Breast epithelium (tissue), 4 donors: ENCODE results near the gene PDE4A. TPM values are rescaled to one million over a fixed set of nuclear protein-coding genes. Genes with fewer than 3 reads are reported as not detected.

Source experiments
- DNase-seq, 2 donors: peaks; one replicate each; pipeline ENCODE4 v3.0.0-alpha.2; 2019; ENCODE audit warnings: low spot score in 2 of 2
- H3K27ac ChIP-seq, 2 donors: fragments of 200-600 bp; sonication (generic) in 1 of 2; one replicate each; pipeline ENCODE4 v1.5.1; 2016 to 2019; ENCODE audit warnings: mild to moderate bottlenecking in 1 of 2
- H3K27me3 ChIP-seq, 2 donors: fragments of 200-600 bp; sonication (generic) in 1 of 2; one replicate each; pipeline versions ENCODE4 v1.5.1 to v1.6.0; 2017 to 2019; ENCODE audit warnings: control low read depth in 1 of 2, mild to moderate bottlenecking in 1 of 2
- H3K36me3 ChIP-seq: fragments of 200-600 bp; one replicate; pipeline ENCODE4 v1.5.1; 2019
- H3K4me1 ChIP-seq, 2 donors: fragments of 200-600 bp; sonication (generic); one replicate each; pipeline ENCODE4 v1.5.1; 2016 to 2019; ENCODE audit warnings: control low read depth in 1 of 2
- H3K4me3 ChIP-seq, 3 donors: fragments of 200-600 bp; sonication (generic); 1 replicate in 2 of 3; 2 replicates in 1 of 3; pipeline ENCODE4 v1.5.1; 2016 to 2019; ENCODE audit warnings: mild to moderate bottlenecking in 3 of 3, moderate library complexity in 2 of 3
- H3K9me3 ChIP-seq, 2 donors: fragments of 200-600 bp; sonication (generic) in 1 of 2; one replicate each; pipeline ENCODE4 v1.5.1; 2016 to 2019; ENCODE audit warnings: control low read depth in 1 of 2
- POLR2A ChIP-seq: fragments of 450-650 bp; IDR thresholded peaks from one replicate; pipeline ENCODE4 v1.6.1; 2016; ENCODE audit warnings: antibody characterized with exemption, mild to moderate bottlenecking, moderate library complexity
- POLR2AphosphoS5 ChIP-seq, 3 donors: sonication (generic); formaldehyde crosslinking; IDR thresholded peaks; one replicate each; pipeline ENCODE4 v1.6.1; 2017; ENCODE audit warnings: antibody characterized with exemption in 3 of 3
- intact Hi-C: fragments of 100-400 bp; cut with DNase I; formaldehyde crosslinking; loops from one replicate; pipeline ENCODE4 v1.15.1; 2023; ENCODE audit warnings: low total_unique reads
- total RNA-seq, 3 donors: library from RNA; depleted of rRNA; stranded (reverse); fragments of >200 nt; gene quantifications; one replicate each; pipeline ENCODE4 v1.1.0, GENCODE V29; 2016
- TF ChIP-seq, protein P1 (sequence below), 3 donors: fragments of 450-650 bp; IDR thresholded peaks; one replicate each; pipeline ENCODE4 v1.5.1; 2016 to 2017; ENCODE audit warnings: antibody characterized with exemption in 3 of 3, mild to moderate bottlenecking in 3 of 3, moderate library complexity in 3 of 3

PDE4A gene
- total RNA-seq, 3 donors from 2014 or later = 5.6 to 20.3 (median 12.1) TPM

- intact Hi-C loops = no loop called here
- peak; percentile 74 to 76 for DNase-seq
- Histone ChIP-seq H3K4me1 (no peaks in the 10 kb centered on the region), H3K4me3 (no peak overlapping the region), H3K27me3 (no peaks in the 10 kb centered on the region), H3K27ac (no peak overlapping the region), H3K9me3 (no peaks in the 10 kb centered on the region), H3K36me3 (peaks cover 6% of the 10 kb centered on the region)
- no peak for TF ChIP-seq POLR2A
- TF ChIP-seq POLR2AphosphoS5 (IDR thresholded peaks at IDR 0.05) = peak in 2 of 3 donors; percentile 16 to 23
- TF ChIP-seq, protein P1, sequence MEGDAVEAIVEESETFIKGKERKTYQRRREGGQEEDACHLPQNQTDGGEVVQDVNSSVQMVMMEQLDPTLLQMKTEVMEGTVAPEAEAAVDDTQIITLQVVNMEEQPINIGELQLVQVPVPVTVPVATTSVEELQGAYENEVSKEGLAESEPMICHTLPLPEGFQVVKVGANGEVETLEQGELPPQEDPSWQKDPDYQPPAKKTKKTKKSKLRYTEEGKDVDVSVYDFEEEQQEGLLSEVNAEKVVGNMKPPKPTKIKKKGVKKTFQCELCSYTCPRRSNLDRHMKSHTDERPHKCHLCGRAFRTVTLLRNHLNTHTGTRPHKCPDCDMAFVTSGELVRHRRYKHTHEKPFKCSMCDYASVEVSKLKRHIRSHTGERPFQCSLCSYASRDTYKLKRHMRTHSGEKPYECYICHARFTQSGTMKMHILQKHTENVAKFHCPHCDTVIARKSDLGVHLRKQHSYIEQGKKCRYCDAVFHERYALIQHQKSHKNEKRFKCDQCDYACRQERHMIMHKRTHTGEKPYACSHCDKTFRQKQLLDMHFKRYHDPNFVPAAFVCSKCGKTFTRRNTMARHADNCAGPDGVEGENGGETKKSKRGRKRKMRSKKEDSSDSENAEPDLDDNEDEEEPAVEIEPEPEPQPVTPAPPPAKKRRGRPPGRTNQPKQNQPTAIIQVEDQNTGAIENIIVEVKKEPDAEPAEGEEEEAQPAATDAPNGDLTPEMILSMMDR (IDR thresholded peaks at IDR 0.05) = peak; percentile 73 to 87 (median 78)
These were observed 29.6 kb upstream of the PDE4A start for GRCh38 chr19:10390652-10391286.

DNA sequence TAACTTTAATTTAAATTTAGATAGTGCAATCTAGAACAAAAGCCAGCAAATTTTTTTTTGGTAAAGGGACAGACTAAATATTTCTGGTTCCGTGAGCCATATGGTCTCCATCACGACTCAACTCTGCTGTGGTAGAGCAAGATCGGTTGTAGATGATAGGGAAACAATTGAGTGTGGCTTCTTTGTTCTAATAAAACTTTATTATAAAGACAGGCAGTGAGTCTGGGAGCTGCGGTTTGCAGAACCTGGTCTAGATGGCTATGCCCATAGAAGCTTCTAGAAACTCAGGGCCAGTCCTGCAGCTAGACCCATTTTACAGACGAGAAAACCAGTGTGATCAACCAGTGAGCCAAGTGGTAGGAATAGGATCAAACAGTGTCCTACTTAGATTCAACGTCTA is 28.2 kb upstream of the PDE4A start:
- no peak overlapping the region for H3K27ac ChIP-seq
- no peak for DNase-seq
- H3K9me3 ChIP-seq = no peaks in the 10 kb centered on the region
- H3K36me3 ChIP-seq = peaks cover 6% of the 10 kb centered on the region
- no peaks in the 10 kb centered on the region for H3K27me3 ChIP-seq
- intact Hi-C loops = no loop called here
- no peaks in the 10 kb centered on the region for H3K4me1 ChIP-seq
- no peak overlapping the region for H3K4me3 ChIP-seq
- no peak for TF ChIP-seq POLR2A
- TF ChIP-seq, protein P1 (IDR thresholded peaks at IDR 0.05) = no peak

DNA sequence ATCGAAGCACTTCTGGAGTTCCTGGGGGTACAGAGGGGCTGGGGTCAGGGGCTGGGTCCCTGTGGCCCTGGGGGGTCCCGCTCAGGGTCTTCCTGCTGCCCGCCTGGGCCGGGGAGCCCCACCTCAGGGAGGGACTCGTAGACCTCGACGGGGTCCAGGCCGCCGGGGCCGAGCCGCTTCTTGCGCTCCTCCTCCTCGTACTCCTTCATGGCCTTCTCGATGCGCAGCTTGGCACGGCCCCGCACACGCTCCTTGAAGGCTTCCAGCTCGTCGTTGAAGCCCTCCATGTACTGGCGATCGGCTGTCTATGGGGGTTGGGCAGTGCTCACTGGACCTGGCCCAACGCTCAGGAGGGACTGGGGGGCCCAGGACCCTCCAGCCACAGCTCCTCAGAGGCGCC is 27.2 kb upstream of the PDE4A start:
- Histone ChIP-seq H3K9me3 (no peaks in the 10 kb centered on the region), H3K27me3 (no peaks in the 10 kb centered on the region), H3K4me1 (no peaks in the 10 kb centered on the region), H3K4me3 (no peak overlapping the region), H3K36me3 (peaks cover 6% of the 10 kb centered on the region), H3K27ac (no peak overlapping the region)
- intact Hi-C loops = no loop called here
- TF ChIP-seq POLR2AphosphoS5 (IDR thresholded peaks at IDR 0.05) = no peak
- TF ChIP-seq, protein P1 (IDR thresholded peaks at IDR 0.05) = no peak
- DNase-seq = no peak

GRCh38 chr19:10395003-10395402 is 25.3 kb upstream of the PDE4A start:
- Histone ChIP-seq H3K4me1 (no peaks in the 10 kb centered on the region), H3K9me3 (no peaks in the 10 kb centered on the region), H3K36me3 (peaks cover 6% of the 10 kb centered on the region), H3K27me3 (no peaks in the 10 kb centered on the region), H3K4me3 (no peak overlapping the region), H3K27ac (no peak overlapping the region)
- DNase-seq = no peak
- TF ChIP-seq POLR2A = no peak
- TF ChIP-seq POLR2AphosphoS5 (IDR thresholded peaks at IDR 0.05) = no peak
- TF ChIP-seq, protein P1 (IDR thresholded peaks at IDR 0.05) = no peak
- intact Hi-C loops = no loop called here

DNA sequence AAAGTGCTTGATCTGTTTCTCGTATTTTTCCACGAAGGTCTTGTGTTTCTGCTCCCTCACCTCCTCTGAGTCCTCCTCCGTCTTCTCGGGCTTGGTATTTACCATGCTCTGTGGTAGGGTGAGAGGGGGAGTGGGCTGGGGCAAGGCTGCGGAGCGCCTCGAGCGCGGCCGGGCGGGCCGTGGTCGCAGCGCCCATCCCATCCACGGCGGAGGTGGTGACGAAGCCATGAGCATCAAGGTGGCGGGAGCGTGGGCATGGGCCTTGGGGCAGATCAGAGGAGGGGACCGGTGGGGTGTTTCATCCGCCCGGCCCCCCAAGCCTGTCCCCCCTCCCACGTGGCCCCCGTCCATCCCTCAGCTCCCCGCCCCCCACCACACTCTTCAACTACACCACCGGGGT is 24.9 kb upstream of the PDE4A start:
- H3K36me3 ChIP-seq = peaks cover 6% of the 10 kb centered on the region

More for the DNA sequence above, 24.9 kb upstream of the PDE4A start:
- intact Hi-C loops = no loop called here
- TF ChIP-seq POLR2A (no peak), POLR2AphosphoS5 (IDR thresholded peaks at IDR 0.05) (no peak)
- TF ChIP-seq, protein P1 (IDR thresholded peaks at IDR 0.05) = no peak
- Histone ChIP-seq H3K27ac (no peak overlapping the region), H3K4me1 (no peaks in the 10 kb centered on the region), H3K27me3 (no peaks in the 10 kb centered on the region), H3K9me3 (no peaks in the 10 kb centered on the region), H3K4me3 (no peak overlapping the region)
- DNase-seq = no peak
